HL-60 (cell line): ENCODE results near the gene ABHD13.

Experiments used
- DNase-seq, 2 experiments: peaks; one replicate each; pipeline ENCODE4 v3.0.0-alpha.2; 2010 to 2020; ENCODE audit warnings: low read depth in 1 of 2, low spot score in 1 of 2
- H3K27ac ChIP-seq: fragments of 250-450 bp; sonication (Bioruptor Pico); replicated peaks from 2 replicates; pipeline ENCODE4 v1.5.1; 2020; ENCODE audit warnings: mild to moderate bottlenecking, moderate library complexity
- H3K27me3 ChIP-seq: fragments of 250-450 bp; sonication (Bioruptor Pico); 2 replicates; pipeline ENCODE4 v1.5.1; 2021; ENCODE audit warnings: mild to moderate bottlenecking, moderate library complexity; ENCODE audit not compliant: insufficient read depth, poor library complexity, severe bottlenecking
- H3K4me3 ChIP-seq: replicated peaks from 2 replicates; pipeline ENCODE4 v1.5.1; 2011; ENCODE audit warnings: mild to moderate bottlenecking, control low read depth, low read length; ENCODE audit not compliant: insufficient read depth
- CTCF ChIP-seq: IDR thresholded peaks from one replicate; pipeline ENCODE4 v1.5.1; 2011; ENCODE audit warnings: low read length, control low read depth, inconsistent platforms; ENCODE audit not compliant: insufficient read depth
- GABPA ChIP-seq: IDR thresholded peaks from 2 replicates; pipeline ENCODE4 v1.6.1; 2012; ENCODE audit warnings: low read depth
- POLR2AphosphoS5 ChIP-seq: IDR thresholded peaks from 2 replicates; pipeline ENCODE4 v1.6.1; 2012; ENCODE audit warnings: low read depth
- SPI1 ChIP-seq: IDR thresholded peaks from 2 replicates; pipeline ENCODE4 v1.6.1; 2012; ENCODE audit warnings: low read depth, mild to moderate bottlenecking, borderline replicate concordance
- TF ChIP-seq, protein P1 (sequence below): IDR thresholded peaks from 2 replicates; pipeline ENCODE4 v1.6.1; 2012; ENCODE audit warnings: low read depth; ENCODE audit not compliant: insufficient replicate concordance

Gene ABHD13

DNA sequence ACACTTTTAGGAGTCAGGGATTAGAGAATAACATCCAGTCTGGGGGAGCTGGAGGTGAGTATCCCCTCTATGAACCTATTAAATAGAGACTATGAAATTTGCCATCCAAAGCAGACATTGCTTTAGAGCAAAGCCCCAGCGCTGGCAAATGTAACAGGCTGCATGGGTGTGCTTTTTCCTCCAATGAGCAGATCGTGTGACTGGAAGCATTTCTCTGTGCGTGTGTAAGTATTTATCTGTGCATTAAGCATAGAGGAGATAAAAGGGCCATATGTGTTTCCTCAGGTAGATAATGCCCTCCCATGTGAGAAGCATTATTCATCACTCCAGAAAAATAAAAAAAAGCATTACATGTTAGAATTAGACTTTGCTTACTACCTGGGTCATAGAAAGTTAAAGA lies 52.2 kb downstream of the ABHD13 start:
- DNase-seq: peak in 1 of 2 experiments; percentile 64
- peak overlapping the region; percentile 87 for H3K27ac ChIP-seq
- TF ChIP-seq GABPA: no peak
- no peak for TF ChIP-seq SPI1
- TF ChIP-seq POLR2AphosphoS5: no peak
- no peak for TF ChIP-seq CTCF
- TF ChIP-seq, protein P1, sequence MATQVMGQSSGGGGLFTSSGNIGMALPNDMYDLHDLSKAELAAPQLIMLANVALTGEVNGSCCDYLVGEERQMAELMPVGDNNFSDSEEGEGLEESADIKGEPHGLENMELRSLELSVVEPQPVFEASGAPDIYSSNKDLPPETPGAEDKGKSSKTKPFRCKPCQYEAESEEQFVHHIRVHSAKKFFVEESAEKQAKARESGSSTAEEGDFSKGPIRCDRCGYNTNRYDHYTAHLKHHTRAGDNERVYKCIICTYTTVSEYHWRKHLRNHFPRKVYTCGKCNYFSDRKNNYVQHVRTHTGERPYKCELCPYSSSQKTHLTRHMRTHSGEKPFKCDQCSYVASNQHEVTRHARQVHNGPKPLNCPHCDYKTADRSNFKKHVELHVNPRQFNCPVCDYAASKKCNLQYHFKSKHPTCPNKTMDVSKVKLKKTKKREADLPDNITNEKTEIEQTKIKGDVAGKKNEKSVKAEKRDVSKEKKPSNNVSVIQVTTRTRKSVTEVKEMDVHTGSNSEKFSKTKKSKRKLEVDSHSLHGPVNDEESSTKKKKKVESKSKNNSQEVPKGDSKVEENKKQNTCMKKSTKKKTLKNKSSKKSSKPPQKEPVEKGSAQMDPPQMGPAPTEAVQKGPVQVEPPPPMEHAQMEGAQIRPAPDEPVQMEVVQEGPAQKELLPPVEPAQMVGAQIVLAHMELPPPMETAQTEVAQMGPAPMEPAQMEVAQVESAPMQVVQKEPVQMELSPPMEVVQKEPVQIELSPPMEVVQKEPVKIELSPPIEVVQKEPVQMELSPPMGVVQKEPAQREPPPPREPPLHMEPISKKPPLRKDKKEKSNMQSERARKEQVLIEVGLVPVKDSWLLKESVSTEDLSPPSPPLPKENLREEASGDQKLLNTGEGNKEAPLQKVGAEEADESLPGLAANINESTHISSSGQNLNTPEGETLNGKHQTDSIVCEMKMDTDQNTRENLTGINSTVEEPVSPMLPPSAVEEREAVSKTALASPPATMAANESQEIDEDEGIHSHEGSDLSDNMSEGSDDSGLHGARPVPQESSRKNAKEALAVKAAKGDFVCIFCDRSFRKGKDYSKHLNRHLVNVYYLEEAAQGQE: no peak
- peak overlapping the region; percentile 46 for H3K4me3 ChIP-seq
- H3K27me3 ChIP-seq: no peaks in the 10 kb centered on the region

DNA sequence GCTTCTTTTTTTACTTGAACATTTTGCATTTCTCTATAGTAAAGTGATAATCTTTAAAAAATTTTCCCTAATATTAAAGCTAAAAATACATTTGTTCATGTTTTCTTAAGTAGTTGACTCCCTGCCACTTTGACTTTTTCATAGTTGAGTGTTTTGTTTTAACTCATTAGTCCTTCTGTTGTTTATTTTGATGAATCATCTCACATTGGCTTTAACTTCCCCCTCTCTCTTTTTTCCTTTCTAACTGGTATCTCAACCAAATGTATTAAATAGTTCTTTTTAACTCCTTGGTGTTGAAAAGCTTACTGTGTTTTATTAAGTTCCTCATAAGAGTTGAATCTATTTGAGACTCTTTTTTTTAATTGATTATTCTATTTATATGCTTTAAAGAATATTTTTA lies 54.1 kb downstream of the ABHD13 start:
- TF ChIP-seq POLR2AphosphoS5 (no peak), SPI1 (no peak), CTCF (no peak), GABPA (no peak)
- TF ChIP-seq, protein P1: no peak
- no peak for DNase-seq
- Histone ChIP-seq H3K27me3 (no peaks in the 10 kb centered on the region), H3K27ac (peak overlapping the region; percentile 87), H3K4me3 (peak overlapping the region; percentile 46; the same call in 1 of the 2 replicates)

DNA sequence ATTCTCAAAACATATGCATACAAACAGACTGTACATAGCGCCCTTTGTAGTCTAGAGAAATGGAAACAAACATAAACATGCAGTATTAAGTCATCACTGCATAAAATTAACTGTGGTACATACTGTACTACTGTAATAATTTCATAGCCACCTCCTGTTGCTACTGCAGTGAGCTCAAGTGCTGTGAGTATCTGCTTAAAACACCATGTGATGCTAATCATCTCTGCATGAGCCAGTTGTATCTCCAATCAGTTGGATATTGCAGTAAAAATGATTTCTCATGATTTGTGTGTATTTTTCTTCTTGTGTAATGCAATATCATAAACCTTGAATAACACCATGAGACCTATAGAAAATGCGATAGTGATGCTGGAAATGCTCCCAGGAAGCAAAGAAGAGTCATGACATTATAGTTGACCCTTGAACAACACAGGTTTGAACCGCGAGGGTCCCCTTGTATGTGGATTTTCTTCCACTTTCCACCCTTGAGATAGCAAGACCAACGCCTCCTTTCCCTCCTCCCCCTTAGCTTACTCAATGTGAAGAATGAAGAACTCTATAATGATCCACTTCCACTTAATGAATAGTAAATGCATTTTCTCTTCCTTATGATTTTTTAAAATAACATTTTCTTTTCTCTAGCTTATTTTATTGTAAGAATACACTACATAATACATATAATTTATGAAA lies 55.4 kb downstream of the ABHD13 start:
- Histone ChIP-seq H3K27ac (no peak overlapping the region), H3K27me3 (no peaks in the 10 kb centered on the region), H3K4me3 (no peak overlapping the region)
- TF ChIP-seq POLR2AphosphoS5: no peak
- no peak for TF ChIP-seq CTCF
- TF ChIP-seq, protein P1: no peak
- no peak for TF ChIP-seq GABPA
- no peak for TF ChIP-seq SPI1
- no peak for DNase-seq
